ENCODE results near the gene HCK.
"Not testable (repeated sequence)": the region's sequence is repeated elsewhere in the genome, so short reads cannot be mapped to it uniquely, and the experiment has no call there.

The HCK gene

GRCh38 chr20:32109392-32110172 lies 57.5 kb downstream of the HCK start, which contains the start of gene TM9SF4:
TM9SF4 (plus strand) TSS chr20:32109714; CDS start chr20:32109741, 27 bp downstream.
- peak; percentile 97 to 99 for DNase-seq

GRCh38 chr20:32110173-32110704 lies 58.2 kb downstream of the HCK start:
- DNase-seq, result no peak

GRCh38 chr20:32110727-32111126 lies 58.7 kb downstream of the HCK start:
- no peak for DNase-seq

GRCh38 chr20:32111156-32111686 lies 59.2 kb downstream of the HCK start:
- no peak for DNase-seq

GRCh38 chr20:32111753-32112152 lies 59.7 kb downstream of the HCK start:
- no peak for DNase-seq

GRCh38 chr20:32112841-32113240 lies 60.8 kb downstream of the HCK start:
- DNase-seq, result no peak

- DNase-seq, result no peak
Observed at GRCh38 chr20:32113591-32114260, 61.7 kb downstream of the HCK start.

- peak in 1 of 2 experiments; percentile 29 for DNase-seq
Observed at GRCh38 chr20:32114305-32114960, 62.4 kb downstream of the HCK start.

- no peak for DNase-seq
Observed at GRCh38 chr20:32115211-32115767, 63.2 kb downstream of the HCK start.

GRCh38 chr20:32116079-32116521 lies 64.1 kb downstream of the HCK start:
- DNase-seq, result no peak

GRCh38 chr20:32116796-32117195 lies 64.8 kb downstream of the HCK start:
- DNase-seq, result not testable (repeated sequence)

- not testable (repeated sequence) for DNase-seq
Observed at GRCh38 chr20:32118427-32118826, 66.4 kb downstream of the HCK start.

GRCh38 chr20:32119734-32120133 lies 67.7 kb downstream of the HCK start:
- no peak for DNase-seq

GRCh38 chr20:32121908-32122307 lies 69.9 kb downstream of the HCK start:
- not testable (repeated sequence) for DNase-seq

GRCh38 chr20:32123088-32123487 lies 71.0 kb downstream of the HCK start:
- DNase-seq, result no peak

- no peak for DNase-seq
Observed at GRCh38 chr20:32124916-32125454, 72.9 kb downstream of the HCK start.

GRCh38 chr20:32125506-32125905 lies 73.5 kb downstream of the HCK start:
- no peak for DNase-seq

GRCh38 chr20:32126919-32127318 lies 74.9 kb downstream of the HCK start:
- no peak for DNase-seq

GRCh38 chr20:32127347-32127746 lies 75.3 kb downstream of the HCK start:
- no peak for DNase-seq

- no peak for DNase-seq
Observed at GRCh38 chr20:32128167-32128566, 76.1 kb downstream of the HCK start.

GRCh38 chr20:32129863-32130262 lies 77.8 kb downstream of the HCK start:
- DNase-seq, result no peak

GRCh38 chr20:32130352-32130751 lies 78.3 kb downstream of the HCK start:
- DNase-seq, result no peak

Data from NCI-H446 (cell line).